Measurements from ENCODE around the gene OSBPL3.

OSBPL3 gene

DNA sequence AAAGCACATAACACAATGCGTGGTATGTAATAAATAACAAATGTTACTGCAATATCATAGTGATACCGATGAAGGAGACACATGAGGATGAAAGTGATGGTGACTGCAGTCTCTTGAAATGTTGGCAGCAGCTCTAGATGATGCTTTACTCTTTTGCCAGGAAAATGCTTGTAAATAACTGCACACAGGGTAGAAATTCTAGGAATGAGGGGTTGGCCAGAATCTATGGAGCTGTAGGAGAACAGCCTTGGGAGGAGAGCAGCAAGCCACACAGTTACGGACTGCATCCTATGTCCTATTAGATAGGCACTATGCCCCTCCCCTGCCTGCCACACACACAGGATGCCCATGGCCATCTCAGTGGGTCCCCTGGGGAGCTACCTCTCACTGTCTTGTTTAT lies 125.1 kb downstream of the OSBPL3 start:
- no peak for DNase-seq

DNA sequence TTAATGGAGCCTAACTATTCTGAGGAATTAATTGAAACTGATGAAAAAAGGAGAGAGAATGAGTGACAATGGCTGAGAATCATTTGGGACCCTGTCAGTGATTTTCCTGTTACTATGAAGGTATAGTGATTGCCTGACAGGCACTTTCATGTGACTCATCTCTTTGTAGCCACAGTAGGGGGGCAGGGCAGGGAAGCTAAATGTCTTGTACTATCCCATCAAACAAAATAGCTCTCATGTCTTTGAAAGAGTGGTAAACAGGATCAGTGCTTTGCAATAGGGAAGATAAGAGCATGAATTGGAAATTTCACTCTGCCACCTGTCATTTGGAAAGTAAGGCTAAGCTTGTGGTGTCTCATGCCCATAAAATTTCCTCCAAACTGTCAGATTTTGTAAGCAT lies 128.2 kb downstream of the OSBPL3 start:
- no peak for DNase-seq

DNA sequence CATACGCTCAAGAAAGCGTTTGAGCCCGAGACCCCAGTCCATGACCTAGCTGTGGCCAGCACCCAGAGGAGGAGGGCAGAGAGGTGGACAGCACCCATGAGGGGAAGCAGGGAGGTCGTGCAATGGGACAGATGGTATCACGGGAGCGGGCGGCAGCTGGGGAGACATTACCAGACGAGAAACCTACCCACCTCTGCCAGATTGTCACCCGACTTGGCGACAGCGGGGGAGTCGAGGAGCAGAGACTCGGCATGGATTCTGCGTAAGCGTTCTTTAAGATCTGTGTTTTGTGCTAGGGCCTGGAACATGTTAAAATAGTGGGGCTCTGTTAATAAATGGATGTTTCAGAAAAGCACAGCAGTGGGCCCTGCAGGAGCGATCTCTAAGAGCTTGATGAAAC lies 131.1 kb downstream of the OSBPL3 start:
- no peak for DNase-seq

DNA sequence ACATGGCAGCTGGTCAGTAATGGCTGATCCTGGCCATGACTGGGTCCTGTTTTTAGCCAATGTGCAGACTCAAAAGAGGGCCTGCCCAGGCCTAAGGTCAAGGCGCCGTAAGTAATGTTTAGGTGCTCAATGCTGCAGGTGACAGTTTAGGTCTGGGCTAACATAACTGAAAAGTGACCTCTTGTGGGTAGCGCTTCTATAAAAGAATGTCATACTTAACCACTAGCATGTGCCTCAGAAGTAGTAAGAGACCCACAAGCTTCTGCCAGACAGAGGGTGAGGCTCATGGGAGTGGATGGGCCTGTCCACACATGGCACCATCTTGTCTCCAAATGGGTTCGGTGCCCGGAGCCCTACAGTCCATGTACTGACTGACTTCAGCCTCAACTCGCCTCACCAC lies 132.2 kb downstream of the OSBPL3 start:
- no peak for DNase-seq

DNA sequence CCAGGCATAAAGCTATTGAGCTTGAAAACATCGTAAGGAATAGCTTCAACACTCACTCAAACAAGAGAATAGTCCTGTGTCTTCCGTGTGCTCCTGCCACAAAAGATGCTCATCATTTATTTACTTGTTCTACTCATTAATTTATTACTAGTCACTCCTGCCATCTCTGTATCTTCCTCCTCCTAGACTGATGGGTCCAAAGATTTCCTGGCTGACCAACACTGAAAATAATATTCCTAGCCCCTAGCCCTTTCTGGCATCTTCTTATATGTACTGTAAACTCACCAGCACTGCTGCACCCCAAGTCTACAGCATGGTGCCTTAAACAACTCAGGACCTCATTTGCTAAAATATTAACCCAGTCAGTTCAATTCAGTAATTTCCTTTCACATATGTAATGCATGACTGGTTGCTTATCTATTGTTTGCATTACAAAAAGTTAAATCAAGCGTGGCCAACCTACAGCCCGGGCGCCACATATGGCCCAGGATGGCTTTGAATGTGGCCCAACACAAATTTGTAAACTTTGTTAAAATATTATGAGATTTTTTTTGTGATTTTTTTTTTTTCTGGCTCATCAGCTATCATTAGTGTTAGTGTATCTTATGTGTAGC lies 136.1 kb downstream of the OSBPL3 start:
- no peak for DNase-seq

DNA sequence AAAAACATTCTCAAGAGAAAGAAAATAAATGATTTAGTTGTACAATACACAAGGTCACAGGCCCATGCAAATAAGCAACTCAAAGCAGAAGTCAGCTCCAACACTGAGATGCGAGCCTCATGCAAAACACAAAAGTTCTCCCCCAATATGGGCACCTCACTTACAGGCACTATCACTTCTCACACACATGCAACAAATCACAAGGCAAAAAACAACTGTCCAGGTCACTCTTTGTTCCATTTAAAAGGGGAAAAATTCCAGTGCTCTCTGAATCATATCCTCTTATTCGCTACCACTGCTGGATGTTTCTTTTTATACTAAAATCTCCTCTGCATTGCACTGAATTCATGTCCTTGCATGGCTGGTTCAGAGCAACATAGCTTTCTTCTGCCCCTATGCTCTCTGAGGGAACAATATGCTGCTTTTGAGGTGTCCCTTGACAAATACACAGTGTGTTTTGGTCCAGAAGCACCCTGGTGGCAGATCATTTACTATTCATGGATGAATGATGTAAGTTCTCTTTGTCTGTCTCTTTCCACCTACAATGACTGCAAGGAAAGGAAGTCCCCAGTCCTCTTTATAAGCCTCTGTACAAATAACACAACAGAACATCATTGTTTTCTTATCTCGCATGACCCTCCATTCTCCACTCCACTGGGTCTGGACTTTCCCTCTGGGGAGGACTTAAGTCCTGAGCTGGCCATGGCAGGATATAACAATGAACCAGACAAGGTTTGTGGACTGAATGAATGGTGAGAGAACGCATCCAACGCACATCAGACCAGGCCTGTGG lies 137.3 kb downstream of the OSBPL3 start:
- no peak for DNase-seq

DNA sequence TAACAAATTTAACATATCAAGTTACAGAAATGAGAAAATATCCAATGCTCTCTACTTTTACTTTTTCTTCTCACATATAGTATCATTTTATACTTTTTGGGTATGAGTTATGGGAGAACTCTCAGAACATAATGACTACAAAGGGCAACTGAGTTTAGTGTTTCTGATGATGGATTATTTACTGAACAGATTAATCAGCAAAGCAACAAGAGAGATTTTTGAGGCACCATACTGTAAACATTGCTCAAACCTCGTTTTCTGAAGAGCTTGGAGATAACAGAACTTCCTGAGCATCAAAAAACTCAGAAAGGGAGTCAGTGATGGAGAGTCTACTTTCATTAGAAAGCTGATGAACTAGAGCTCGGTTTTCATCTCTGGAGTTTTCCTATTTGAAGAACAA lies 137.9 kb downstream of the OSBPL3 start:
- DNase-seq = no peak

DNA sequence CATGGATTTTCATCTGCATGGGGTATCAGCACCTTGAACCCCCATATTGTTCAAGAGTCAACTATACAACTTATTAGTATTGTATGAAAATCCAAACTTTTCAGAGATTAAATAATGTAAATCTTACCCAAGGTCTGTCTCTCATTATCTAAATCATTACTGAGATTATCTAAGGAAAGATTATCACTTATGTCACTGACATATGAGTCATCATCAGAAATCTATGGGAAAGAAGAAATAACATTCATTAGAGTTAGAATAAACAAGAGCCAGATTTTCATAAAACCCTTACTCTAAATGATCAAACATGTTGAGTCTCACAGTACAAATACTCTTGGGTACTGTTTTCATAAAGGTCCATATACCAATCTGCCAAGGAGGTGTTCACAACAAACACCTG lies 139.4 kb downstream of the OSBPL3 start:
- DNase-seq = no peak

DNA sequence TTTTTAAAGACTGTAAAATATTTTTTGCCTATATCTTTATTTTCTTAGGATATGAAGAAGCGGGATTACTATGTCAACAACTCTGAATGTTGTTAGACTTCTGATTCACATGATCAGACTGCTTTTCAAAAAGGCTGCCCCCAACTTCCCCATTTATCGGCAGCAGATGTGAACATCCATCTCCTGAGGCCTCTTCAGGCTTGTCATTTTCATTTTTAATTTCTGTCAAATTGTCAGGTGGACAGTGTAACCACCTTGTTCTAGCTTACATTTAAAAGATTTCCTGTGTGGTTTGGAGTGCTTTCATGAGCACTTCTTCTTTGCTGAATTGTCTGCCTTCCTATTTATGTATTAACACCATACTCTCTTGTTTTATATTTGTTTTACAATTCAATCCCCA lies 143.9 kb downstream of the OSBPL3 start:
- no peak for DNase-seq

DNA sequence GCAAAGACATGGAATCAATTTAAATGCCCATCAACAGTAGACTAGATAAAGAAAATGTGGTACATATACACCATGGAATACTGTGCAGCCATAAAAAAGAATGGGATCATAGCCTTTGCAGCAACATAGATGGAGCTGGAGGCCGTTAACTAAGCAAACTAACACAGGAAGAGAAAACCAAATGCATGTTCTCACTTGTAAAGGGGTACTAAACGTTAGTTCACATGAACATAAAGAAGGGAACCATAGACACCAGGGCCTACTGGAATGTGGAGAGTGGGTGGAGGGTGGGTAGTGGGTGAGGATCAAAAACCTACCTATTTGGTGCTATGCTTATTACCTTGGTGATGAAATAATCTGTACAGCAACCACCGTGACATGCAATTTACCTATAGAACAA lies 144.3 kb downstream of the OSBPL3 start:
- no peak for DNase-seq

DNA sequence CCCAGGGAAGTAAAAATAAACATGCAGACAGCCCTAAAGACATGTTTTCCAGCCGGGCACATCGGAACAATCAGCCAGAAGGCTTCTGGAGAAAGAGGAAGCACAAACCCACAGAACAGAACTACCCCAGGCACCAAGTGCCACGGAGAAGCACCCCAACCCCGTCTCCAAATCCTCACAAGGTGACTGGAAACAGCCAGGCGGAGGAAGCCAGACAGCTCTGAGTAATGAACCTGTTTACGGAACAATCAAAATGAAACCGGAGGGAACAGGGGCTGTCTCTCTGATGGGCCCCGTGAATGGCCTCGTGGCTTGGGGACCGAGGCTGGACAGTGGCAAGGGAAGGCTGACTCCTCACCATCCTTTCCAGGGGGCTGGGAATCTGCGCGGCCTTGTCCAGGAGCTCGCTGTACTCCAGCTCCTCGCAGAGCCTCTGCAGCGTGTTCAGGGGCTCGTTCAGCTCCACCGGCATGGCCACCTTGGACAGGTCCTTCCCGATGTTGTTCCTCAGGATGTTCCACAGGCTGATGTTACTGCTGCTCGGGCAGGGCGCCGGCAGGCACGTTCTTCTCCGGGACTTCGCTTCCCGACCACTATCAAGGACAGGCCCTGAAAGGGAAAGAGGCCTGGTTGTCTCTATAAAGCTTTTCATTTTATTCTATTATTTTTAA lies 145.7 kb downstream of the OSBPL3 start:
- no peak for DNase-seq

DNA sequence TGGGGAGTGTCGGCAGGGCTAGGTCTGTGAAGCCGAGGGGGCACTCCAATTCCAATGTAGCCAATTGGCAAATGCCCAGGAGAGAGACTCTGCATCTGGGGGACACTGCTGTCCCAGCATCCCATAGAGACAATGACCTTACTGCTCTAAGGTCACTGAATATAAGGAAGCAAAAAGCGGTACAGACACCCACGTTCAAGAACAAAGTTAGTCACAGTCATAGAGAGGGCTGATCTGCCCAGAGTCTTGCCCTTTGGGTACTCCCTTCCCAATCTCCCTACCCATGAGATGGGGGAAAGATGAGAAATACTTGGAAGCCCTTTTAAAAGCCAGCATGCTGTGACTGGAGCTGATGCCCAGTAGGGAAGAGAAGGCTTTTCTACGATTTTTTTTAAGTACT lies 146.4 kb downstream of the OSBPL3 start:
- no peak for DNase-seq

DNA sequence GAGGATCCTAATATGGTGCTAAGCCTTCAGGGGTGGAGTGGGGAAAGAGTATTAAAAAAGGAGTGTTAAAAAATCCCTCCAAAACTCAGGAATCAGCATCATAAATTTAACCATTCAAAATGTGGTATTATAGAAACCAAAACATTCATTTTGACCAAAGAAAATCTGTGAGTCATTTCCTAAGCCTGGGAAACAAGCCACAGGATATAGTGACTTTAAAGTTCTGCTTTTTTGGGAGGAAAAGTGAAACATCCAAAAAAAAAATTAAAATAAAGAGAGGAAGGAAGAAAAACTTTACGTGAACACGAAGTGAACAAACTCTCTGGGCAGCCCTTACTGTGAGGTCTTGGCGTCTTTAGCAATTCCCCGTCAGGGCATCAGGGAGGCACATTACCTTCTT lies 148.7 kb downstream of the OSBPL3 start:
- DNase-seq = no peak

DNA sequence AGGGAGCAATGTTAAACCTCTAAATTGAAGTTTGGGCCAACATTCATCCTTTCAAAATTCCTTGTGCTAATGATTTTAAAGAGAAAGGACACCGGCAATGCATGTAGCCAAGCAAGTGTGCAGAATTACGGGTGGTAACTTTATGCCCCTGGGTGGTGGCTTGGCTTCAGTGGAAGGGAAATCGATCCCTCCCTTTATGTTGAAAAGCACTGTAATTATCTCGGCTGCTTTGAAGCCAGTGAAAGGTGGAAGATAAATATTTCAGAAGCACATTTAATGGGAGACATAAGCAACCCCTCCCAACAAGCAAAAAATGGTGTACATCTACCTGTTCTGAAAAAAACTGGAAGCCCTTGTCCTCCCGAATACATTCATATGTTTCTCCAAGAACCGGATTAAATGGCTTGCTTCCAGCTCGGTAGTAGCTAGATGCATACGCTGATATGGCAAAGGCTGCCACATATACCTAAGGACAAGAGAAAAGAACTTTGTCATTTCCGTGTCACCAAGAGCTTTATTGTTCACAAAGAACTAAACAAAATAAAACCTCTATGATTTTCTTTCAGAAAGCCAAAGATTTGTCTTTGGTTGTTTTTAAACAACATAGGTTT lies 149.4 kb downstream of the OSBPL3 start:
- no peak for DNase-seq

DNA sequence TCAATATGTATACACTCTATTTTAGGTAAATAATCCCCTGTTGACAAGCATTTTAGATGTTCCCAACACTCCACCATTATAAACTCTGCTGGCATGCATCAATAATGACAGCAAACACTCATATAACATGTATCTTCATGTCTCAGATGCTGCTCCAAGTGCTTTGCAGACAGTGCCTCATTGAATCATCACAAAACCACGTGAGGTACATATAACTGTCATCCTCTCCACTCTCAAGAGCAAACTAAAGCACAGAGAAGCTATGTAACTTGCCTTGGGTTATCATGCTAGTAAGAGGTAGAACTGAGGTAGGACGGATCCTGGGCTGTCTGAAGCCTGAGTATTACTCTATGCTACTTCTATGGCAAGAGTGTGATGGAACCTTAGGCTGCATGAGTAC lies 150.2 kb downstream of the OSBPL3 start:
- DNase-seq = no peak

DNA sequence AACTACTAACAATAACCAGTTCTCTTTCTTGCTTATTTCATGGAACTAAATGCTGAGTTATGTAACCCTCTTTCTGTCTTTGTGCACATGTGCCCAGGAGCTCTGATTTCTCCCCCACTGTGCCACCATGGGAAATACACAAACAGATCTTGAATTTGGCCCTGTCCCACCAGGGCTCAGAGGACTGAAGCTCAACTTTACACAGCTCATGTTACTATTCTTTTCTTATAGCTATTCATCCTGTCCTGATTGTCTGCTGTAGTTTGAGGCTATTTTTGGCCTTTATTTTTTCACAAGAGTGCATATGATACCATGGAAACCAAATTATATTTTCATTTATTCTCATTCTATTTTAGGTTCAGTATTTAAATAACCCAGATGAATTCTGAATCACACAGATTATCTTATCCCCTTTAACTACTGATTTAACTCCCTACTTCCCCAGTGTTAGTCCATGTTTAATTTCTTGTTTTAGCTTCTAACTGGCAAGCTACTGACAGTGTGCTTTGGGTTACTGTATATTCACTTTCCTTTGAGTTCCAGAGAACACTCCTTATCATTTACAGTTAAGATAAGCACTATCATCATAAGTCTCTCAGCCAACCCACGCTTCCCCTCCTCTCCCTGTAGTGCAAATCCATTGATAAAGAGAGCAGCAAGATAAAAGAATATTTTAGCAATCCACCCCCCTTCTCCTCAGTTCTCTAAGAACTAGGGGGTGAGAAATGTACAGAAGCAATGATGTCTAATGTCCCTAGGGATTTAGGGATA lies 150.9 kb downstream of the OSBPL3 start:
- no peak for DNase-seq

DNA sequence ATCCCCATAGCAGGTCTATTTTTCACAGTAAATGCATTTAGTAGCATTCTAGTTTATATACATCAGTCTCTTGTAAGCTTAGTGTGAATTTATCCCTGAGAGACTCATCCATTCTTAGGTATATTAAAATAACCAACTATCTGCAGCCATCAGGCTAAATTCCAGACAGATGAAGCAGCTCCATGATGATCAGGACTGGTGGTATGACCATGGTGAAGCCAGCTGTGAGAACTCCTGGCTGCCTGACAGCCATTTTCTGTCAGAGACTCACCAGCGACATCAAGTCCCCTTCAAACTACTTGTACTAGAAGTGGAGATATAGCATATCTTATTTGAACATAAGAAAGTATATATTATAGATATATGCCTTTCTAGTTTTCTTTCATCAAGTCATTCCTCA lies 152.4 kb downstream of the OSBPL3 start:
- DNase-seq = no peak

DNA sequence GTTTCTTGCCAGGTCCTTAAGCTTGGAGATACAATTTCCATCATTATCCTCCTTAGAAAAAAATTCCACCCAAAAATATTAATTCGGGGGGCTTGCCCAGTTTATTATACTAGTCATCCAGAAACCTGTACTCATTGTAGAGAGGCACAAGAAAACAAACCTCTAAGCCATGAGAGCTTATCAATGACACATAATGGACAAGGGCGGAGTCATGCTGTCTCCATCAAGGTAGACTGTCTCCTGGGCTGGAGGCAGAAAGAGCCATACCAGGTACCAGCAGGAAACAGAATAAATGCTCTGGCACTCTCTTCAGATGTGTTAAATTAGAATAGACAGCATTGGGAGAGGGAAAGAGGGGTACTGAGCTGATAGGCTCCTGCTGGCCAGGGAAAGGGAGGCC lies 153.0 kb downstream of the OSBPL3 start:
- DNase-seq = no peak

DNA sequence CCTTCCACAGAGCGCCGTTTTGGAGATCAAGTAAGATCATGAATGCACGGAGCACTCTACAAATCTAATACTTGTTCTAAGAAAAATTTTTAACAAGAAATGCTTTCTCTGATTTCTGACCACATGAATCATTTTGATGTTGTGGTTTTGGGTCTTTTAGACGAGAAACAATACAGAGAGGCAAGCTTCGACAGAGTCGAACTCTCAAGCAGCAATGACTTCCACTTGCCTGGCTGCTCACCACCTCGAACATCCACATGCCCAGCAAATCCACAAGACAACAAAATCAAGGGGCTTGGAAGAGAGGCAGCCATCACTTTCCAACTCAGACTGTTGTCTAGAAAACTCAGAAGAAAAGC lies 153.3 kb downstream of the OSBPL3 start:
- DNase-seq = no peak

DNA sequence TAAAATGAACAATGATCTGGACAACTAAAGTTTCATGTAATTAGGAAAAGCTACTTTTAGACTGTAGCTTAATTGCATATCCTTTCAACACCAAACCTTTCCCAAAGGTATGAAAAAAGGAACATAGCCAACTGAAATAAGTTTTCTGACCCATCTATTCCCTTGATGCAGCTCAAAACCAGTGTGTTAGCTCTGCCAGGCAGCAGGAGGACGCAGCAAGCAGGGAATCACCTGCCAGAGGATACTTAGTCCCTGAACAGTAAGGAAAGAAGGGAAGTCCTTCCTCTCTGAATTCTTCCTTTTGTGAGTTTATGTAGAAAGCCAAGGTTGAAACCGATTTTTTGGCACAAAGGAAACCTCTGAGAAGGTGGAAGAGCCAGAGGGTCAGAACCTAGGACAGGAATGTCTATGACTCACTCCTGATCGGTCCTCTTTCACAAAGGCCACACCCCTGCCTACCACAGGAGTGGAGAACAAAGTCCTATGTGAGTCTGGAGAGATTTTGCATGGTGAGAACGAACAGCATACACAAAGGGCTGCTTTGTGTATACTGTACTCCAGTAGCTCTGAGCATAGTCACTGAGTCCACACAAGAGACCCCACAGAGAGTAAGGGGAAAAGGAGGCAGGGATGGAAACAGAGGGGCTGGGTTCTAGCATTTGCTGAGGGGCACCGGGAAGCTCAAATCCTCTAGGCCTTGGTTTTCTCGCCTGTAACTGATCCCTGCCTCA lies 153.9 kb downstream of the OSBPL3 start:
- no peak for DNase-seq

DNA sequence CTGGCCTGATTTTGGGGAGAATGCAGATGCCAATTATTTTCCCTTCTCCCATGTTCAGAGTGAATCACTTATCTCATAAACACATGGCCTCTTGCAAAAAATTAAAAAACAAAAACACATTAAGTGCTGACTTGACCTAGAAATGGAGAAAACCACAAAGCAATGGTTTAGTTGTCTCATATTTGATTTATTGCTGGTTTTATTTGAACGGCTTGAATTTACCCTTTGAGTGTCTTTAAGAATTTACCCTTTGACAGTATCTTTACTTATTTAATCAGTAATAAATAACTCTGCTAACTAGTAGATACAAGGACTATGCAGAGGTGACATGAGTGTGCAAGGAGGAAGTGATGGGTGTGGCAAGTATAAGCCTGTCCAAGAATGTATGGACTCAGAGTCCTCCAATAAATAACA lies 154.6 kb downstream of the OSBPL3 start:
- no peak for DNase-seq

DNA sequence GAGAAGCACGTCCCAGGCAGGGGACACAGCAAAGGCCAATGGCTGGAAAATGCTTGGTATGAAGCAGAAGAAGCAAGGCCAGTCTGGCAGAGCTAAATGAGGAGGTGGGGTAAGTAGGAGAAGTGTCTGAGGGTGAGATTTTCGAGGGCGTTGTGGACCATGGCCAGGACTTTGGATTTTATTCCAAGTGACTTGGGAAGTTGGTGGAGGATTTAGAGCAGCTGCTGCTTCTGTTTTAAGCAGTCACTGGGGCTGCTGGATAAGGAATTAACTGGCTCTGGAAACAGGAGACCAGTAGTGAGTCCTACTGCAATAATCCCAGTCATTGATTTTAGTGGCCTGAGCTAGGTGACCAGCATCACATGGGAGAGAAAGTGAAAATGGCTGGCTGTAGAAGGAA lies 155.1 kb downstream of the OSBPL3 start:
- DNase-seq = no peak

DNA sequence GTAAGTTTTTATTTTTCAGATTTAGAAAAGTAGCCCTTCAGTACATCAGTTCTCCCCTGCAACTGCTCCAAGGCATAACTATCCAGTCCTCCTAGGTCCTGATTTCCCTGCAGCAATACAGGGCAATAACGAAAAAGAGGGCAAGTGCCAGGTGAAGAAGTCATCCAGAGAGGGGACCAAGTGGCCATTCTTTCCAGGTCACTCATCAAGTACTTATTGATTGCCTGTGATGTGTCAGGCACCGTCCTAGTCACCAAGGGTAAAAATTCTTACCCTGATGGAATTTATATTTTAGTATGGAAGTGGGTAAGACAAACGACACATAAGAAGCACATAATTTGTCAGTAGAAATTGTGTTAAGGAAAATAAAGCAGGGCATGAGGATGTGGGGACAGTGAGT lies 155.6 kb downstream of the OSBPL3 start:
- DNase-seq = no peak
